HG02870 (cell line): ENCODE results near the gene GDI2.
"Not testable (repeated sequence)": the region's sequence is repeated elsewhere in the genome, so short reads cannot be mapped to it uniquely, and the experiment has no call there.

Experiments used
- ATAC-seq: cut with Tn5 transposase; IDR thresholded peaks from one replicate; pipeline ENCODE4 v1.9.1; 2021; ENCODE audit warnings: mild to moderate bottlenecking, moderate library complexity; ENCODE audit not compliant: unreplicated experiment

GDI2 gene

DNA sequence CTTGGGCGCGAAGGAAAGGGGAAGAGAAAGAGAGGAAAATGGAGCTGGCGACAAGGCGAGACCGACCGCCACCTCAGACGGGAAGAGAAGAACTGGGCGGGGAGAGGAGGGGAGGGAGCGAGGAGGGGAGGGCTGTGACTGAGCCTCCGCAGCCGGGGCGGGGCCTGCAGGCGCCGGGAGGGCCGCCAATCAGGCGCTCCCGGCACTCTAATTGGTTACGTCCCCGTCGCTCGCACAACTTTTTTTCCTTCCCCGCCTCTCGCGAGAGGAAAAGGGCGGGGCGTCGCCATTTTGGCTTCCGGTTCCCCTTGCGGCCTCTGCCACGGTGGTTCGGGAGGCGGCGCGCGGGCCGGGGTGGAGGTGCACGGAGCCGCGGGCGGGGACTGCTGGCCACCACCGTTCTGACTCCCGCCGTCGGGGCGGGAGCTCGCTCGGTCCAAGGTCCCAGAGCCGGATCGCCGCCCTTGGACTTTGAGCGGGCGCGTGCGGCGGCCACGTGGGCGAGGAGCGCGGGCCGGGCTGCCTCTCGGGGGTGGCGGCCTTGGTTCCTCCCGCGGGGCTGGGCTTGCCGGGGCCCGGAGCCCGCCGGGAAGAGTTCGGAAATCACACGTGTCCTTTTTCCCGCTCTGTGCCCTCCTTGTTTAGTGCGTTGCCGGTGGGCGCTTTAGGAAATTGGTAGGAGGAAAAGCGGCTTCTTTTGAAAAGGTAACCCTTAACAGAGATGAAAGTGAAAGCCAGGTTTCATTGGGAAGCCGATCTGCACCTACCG, at the start of gene GDI2:
TSS of gene GDI2 (minus strand) at position 94 of the 769 bp plus-strand sequence. CDS start 176 bp downstream, outside the sequence.
- peak; percentile 69 for ATAC-seq

DNA sequence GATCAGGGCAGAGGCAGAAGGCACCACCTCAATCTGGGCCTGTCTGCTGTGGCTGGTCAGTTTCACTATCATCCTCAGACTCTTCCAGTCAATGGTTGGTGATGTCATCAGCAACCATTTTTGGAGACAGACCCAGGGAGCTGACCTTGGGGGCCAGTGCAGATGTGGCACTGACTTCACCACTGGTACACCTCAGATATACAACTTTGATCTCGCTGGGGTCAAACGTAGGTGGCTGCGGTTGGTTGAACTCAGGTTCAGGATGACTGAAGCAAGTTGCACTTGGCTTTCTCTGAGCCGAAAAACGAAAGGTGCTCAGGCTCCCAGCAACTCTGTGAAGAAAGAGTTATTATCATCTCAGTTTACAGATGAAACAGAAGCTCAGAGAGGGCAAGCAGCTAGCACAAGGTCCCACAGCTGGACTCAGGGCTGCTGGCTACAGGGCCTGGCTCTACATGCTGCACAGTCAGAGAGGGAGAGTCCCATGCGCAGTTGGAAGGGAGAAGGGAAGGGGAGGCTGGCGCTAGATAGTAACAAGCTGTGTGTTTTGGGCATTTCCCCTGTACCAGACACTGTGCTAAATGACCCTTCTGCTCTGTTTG, 49.2 kb upstream of the GDI2 start:
- peak; percentile 95 for ATAC-seq

DNA sequence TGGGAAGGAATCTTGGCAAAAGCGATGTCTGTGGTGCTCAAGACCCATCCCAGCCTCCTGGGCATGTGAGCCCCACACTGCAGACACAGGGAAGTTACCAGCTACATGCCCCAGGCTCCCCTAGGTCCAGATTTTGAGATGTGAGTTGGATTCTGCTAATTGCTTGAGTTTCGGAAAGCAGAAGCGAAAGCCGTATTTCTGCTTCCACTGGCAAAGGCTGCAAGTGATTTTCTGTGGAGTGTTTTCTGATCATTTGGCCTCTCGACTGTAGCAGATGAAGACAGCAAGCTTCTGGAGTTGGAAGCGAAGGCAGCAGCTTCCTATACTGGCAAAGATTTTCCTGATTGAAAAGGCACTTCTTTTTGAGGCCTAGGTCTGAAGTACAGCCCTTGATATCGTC, 46.8 kb upstream of the GDI2 start:
- ATAC-seq: no peak

DNA sequence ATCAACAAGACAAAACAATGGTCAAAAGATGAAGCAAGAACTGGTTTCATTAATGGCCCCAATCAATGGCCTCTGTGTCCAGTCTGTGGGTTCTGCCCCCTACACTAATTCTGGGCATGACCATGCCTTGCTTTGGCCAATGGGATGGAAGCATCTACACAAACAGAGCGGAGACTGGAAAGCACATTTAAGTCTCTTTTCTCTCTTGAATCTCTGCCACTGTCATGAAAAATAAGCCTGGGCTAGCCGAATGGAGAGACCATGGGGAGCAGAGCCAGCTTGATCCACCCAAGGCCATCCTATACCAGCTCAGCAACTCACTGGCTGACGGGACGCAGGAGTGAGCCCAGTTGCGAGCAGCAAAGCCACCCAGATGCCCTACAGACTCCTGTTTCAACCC, 45.6 kb upstream of the GDI2 start:
- ATAC-seq: no peak

DNA sequence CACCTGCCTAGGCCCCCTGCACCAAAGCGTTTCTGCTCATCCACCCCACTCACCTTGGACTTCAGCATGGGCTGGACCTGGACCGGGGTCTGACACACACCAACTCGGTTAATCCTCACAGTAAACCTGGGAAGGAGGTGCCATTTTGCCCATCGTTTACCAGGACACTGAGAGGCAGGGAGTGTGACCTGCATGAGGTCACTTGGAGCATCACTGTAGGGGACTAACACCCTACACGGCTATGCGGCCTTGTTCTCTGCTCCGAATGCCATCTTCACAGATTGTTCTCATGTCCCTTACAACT, 43.4 kb upstream of the GDI2 start:
- no peak for ATAC-seq

DNA sequence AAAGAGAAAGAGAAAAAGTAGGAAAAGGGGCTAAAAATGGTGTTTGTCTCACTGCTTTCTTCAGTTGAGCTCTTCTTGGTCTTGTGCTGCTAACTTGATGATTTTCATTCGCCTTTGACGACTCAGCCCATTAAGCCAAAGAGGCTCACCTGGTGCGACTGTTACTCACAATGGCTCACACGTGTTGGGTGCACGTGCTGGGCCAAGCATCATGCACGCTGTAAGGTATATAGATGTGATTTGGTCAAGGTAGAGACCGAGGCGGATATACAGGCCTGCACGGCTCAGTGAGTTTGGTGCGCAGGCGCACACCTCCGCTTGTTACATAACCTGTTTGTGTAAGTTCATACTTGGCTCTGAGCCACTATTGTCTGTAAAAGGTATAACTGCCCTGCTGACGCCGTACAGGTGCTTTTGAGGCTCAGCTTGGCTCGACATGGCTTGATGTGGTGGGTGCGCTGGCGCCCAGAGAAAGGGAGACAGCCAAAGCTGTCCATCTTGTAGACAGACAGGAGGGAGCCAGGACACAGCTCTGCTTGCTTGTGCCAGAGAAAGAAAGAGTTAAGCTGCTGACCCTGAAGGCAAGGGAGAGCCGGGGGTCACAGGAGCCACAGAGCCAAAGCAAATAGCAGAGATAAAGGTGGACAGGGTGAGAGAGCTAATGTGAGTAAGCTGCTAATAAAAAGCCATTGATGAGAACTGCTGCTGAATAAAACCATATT, 42.9 kb upstream of the GDI2 start:
- no peak for ATAC-seq

DNA sequence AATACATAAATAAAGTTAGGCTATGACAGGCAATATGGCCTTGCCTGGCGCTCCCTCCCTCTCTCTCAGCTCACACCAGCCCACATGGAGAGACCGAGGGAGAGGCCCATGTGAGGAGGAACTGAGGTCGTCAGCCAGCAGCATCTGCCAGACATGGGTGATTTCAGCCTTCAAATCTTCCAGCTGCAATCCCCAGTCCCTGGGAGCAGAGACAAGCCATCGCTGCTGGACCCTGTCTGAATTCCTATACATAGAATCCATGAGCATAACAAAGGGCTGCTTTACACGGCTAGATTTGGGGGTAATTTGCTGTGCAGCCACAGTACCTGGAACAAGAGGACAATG, 40.9 kb upstream of the GDI2 start:
- no peak for ATAC-seq

DNA sequence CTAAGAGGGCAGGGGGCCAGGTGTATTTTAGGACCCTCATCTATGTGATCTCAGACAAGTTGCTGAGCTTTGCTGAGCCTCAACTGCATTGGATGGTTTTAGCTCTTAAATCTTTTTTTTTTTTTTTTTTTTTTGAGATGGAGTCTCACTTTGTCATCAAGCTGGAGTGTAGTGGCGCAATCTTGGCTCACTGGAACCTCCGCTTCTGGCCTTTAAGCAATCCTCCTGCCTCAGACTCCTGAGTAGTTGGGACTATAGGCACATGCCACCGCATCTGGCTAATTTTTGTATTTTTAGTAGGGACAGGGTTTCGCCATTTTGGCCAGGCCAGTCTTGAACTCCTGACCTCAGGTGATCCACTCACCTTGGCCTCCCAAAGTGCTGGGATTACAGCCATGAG, 33.4 kb upstream of the GDI2 start:
- not testable (repeated sequence) for ATAC-seq

DNA sequence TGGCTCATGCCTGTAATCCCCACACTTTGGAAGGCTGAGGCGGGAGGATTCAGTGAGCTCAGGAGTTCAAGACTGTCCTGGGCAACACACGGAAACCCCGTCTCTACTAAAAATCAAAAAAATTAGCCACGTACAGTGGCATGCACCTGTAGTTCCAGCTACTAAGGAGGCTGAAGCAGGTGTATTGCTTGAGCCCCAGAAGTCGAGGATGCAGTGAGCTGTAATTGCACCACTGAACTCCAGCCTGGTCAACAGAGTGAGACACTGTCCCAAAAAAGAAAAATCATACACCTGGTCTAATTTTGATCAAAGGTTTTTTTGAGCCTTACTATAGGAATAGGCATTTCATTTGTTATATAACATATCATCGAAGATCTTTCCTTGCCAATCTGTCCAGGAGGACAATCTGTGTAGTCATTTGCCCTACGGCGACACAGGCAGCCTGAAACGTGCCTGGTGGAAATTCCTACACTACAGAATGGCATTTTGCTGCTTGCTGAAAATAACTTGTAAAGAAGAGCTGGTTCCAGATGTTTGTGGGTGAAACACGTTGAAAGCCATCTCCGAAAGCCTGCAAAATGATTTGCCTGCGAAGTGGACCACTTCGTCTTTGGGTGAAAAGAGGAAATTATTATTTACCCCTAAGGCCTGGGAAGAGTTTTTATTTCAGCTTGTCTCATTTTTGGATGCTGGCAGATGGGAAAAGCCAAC, 31.3 kb upstream of the GDI2 start:
- ATAC-seq: no peak

DNA sequence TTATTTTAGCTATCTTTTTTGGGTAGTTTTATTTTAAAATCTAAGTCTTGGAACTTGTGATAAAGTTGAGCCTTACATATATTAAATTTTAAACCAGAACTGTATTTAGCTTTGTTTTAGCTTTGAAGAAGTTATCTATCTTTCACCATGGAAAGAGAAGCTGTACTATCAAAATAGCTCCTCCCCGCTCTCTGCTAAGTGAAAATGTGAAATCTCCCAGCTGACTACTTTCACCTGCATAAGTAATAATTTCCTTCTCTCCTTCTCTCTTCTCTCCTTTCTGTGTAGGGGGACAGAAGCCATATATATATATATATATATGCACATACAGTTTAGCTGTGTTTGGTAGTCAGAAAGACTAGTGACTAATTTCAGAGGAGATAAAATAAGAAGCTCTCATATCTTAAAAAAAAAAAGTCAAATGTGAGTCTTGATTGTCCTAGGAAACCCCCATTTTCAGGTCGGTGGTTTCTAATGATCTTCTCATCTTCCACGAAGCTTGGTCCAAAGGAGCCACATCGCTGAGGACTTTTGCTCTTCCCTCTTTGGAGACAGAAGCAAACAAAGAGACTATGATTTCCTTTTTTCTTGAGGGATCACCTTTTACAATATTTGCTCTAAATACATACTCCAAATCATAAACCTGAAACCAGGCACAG, 30.6 kb upstream of the GDI2 start:
- peak; percentile 30 for ATAC-seq

DNA sequence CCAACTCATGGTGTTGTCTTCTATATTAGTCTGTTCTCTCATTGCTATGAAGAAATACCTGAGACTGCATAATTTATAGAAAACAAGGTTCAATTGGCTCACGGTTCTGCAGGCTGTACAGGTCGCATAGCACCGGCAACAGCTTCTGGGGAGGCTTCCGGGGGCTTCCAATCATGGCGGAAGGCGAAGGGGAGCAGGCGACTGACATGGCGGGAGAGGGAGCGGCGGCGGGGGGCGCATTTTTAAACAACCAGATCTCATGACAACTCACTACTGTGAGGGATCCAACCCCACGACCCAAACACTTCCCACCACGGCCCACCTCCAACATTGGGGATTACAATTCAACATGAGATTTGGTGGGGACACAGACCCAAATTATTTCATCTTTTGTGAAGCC, 28.7 kb upstream of the GDI2 start:
- no peak for ATAC-seq

DNA sequence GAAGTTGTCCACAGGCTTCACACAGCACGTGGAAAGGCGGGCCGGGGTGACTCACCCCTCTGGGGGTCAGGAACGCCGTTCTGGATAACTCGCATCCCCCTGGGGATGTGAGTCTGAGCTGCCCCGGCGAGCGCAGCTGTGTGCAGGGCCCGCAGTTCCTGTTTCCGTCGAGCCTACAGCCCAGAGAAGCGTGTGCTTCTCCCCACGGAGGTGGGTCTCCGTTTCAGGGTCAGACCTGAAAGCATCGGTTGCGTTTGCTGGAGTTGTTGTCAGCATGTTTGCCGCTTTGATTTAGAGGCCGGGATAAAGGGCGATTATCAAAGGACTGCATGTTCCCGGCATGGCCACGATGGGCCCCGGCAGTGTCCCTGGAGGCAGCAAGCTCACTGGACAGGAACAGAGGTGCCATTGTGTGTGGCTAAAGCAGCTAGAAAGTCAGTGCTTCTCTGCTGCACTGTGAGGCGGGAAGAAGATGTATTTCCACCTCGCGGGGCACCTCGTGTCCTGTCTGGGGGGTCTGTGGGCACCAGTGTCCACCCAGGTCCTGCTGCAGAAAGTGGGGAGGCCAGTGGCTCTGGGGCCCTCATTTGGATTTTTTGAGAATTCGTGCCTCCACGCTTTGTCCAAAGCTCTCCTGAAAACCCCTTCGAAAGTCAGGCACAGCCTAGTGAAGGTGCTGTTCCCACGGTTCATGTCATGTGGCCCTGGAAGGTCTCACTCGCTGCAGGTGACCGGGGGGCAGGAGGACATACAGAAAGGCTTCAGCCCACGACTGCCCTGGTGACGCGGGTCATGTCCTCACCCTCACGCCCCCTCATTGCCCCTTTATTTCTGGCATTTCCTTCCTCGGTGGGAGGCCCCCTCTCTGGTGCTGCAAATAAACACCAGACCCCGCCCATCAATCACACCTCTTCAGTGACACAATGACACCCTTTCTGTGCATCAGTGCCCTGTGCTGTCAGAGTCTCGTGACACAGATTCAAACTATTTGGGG, 27.4 kb upstream of the GDI2 start:
- peak; percentile 58 for ATAC-seq

DNA sequence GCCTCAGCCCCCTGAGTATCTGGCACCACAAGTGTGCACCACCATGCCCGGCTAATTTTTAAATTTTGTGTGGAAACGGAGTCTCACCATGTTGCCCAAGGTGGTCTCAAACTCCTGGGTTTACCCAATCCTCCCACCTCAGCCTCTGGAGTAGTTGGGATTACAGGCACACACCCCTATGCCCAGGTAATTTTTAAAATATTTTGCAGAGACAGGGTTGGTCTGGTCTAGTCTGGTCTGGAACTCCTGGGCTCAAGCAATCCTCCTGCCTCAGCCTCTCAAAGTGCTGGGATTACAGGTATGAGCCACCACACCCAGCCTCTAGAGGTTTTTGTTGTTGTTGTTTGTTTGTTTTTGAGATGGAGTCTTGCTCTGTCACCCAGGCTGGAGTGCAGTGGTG, 22.9 kb upstream of the GDI2 start:
- not testable (repeated sequence) for ATAC-seq

DNA sequence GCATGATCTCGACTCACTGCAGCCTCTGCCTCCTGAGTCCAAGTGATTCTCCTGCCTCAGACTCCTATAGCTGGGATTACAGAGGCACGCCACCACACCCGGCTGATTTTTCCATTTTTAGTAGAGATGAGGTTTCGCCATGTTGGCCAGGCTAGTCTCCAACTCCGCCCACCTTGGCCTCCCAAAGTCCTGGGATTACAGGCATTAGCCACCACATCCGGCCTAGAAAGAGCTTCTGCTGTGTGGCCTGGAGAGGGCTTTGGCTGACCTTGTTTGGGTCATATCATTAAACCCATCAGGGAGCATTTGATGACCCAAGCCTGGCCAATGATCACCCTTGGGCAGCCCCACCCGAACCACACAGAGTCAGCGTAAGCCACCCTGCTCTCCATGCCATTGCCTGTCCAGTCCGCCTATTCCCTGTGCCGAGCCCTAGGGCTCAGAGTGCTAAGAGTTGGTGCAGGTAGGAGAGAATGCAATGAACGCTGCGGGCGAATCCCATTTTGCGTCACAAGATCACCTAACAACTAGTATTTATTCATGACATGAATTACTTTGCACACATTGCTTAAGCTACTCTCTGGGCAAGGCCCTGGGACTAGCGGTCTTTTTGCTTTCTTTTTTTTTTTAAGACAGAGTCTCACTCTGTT, 22.3 kb upstream of the GDI2 start:
- ATAC-seq: no peak

DNA sequence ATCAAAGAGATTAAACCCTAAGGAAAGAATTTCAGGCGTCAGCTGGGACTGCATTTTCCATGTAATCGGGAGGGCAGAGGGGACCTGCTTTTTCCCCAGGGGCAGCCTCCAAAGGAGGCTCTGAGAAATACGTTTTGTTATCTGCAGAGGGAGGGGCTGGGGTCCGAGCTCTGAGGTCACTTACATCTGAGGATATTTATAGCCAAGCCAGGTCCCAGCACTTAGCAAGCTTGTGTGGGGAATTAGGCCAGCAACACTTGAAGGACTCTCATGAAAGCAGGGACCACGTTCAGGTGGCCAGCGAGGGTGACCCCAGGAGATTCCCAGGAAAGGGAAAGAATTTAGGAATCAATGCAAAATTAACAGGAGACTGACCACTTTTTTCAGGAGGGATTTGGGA, 20.6 kb upstream of the GDI2 start:
- ATAC-seq: no peak

DNA sequence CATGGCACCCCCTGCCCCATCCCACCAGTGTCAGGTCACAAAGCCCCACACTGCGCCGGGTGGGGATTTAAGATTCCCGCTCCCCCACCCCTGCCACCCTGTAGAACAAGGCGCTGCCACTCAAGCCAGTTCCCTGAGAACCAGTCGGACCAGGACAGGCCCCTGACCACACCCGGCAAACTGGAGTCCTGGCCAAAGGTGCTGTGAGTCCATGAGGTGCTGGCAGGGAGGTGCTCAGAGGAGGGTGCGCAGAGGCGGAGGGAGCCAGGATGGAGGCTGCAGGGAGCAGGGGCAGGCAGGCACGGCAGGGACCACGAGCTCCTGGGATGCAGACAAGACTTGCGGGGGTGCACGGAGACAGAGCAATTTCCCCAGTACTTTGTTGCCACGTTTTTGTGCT, 19.7 kb upstream of the GDI2 start:
- no peak for ATAC-seq

DNA sequence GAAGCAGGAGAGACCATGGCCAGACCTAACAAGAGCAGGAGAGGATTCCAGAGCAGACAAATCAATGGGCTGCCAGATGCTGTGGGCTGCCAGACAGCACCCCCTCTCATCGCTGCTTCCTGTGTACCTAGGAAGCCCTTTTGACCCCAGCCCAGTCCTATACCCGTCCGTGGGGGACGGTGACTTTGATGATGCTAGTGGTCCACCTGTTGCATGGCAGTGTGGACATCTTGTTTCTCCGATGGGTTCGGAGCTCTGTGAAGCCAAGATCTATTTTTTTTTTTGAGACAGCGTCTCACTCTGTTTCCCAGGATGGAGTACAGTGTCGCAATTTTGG, 18.2 kb upstream of the GDI2 start:
- ATAC-seq: no peak

DNA sequence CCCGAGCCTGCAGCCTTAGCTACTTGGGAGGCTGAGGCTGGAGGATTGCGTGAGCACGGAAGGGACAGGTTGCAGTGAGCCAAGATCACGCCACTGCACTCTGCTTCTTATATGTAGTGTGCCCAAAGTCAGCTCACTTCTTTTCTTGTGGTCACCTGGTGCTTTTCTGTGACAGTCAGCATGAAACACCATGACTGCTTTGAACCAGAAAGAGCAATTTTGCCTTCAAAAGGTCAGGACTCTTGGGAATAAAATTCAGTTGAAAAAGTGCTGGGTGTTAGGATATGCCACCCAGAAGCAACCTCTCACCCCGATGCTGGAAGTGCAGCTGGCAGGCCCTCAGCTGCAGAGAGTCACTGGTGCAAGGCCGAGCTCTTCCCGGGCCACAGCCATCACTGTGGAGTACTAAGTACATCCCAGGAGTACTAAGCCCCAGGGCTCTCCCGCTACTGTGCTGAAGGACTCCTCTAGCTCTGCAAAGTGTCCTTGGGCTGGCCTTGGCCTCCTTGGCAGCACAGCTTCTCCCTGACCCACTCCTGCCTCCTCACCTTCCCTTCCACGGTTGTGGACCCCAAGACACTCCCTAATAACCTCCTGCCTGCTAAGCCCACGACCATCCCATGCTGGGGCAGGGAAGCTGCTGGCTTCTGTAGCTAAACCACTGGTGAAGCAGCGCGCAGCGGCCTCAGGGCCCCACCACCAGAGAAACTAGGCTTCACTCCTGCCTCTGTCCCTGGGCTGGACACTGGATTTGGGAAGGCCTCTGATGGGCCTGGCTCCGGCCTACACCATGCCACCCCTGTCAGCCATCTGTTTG, 17.6 kb upstream of the GDI2 start:
- no peak for ATAC-seq

DNA sequence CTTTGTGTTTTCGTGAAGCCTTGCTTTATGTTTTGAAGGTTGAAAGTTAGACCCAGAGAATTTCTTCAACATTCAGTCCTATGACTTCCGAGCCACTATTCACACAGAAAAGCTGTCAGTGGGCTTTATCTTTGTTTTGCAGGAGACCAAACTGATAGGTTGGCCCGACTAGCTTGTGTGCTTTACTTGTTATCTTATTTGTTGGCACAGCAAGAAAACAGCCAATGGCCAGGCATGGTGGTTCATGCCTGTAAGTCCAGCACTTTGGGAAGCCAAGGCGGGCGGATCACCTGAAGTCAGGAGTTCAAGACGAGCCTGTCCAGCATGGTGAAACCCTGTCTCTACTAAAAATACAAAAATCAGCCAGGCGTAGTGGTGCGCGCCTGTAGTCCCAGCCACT, 16.0 kb upstream of the GDI2 start:
- no peak for ATAC-seq
